H1 (cell line): ENCODE results near the gene GNAL. TPM values are rescaled to one million over a fixed set of nuclear protein-coding genes. Genes with fewer than 3 reads are reported as not detected.

Experiments used
- CTCF ChIA-PET: fragments of 300-600 bp; sonication (Branson Sonifier 250); formaldehyde crosslinking; loops from one replicate; lab custom pipeline; 2021; ENCODE audit not compliant: partially characterized antibody; lab: Charles Lee
- POLR2A ChIA-PET: fragments of 300-600 bp; sonication (Branson Sonifier 250); formaldehyde crosslinking; loops from one replicate; lab custom pipeline; 2021; ENCODE audit warnings: inconsistent platforms; ENCODE audit not compliant: partially characterized antibody; lab: Charles Lee
- DNase-seq, 2 experiments: peaks; one replicate each; pipeline versions ENCODE4 v3.0.0 to v3.0.0-alpha.2; 2010 to 2022; ENCODE audit warnings: low spot score in 2 of 2, low read depth in 1 of 2, mixed read lengths in 1 of 2
- FAIRE-seq: peaks from 2 replicates; lab custom pipeline; 2011; peaks lifted over from hg19 to GRCh38; lab: Jason Lieb, UNC
- H2AFZ ChIP-seq: 2 replicates; pipeline ENCODE4 v1.8.1; 2012; ENCODE audit warnings: low read length, inconsistent platforms
- H2AK5ac ChIP-seq: 2 replicates; pipeline ENCODE4 v1.6.1; 2013; ENCODE audit warnings: low read depth, low read length
- H2BK120ac ChIP-seq: replicated peaks from 2 replicates; pipeline ENCODE3; 2013; ENCODE audit warnings: low read depth, low read length, inconsistent platforms
- H2BK12ac ChIP-seq: 2 replicates; pipeline ENCODE4 v1.6.1; 2013; ENCODE audit warnings: low read depth, low read length
- H2BK15ac ChIP-seq: 2 replicates; pipeline ENCODE4 v1.6.1; 2013; ENCODE audit warnings: low read length
- H2BK20ac ChIP-seq: 2 replicates; pipeline ENCODE4 v1.6.1; 2013; ENCODE audit warnings: low read length
- H2BK5ac ChIP-seq: 2 replicates; pipeline ENCODE4 v1.6.1; 2013; ENCODE audit warnings: low read depth, low read length
- H3K14ac ChIP-seq: 2 replicates; pipeline ENCODE4 v1.6.1; 2013; ENCODE audit warnings: inconsistent platforms; ENCODE audit not compliant: insufficient read length
- H3K18ac ChIP-seq: 2 replicates; pipeline ENCODE4 v1.6.1; 2013; ENCODE audit warnings: low read length; ENCODE audit errors: extremely low read depth
- H3K23ac ChIP-seq: 2 replicates; pipeline ENCODE4 v1.6.1; 2013; ENCODE audit warnings: inconsistent platforms; ENCODE audit not compliant: insufficient read length
- H3K23me2 ChIP-seq: 2 replicates; pipeline ENCODE4 v1.6.1; 2013; ENCODE audit warnings: low read depth, low read length
- H3K27ac ChIP-seq: 2 replicates; pipeline ENCODE4 v1.6.1; 2011; ENCODE audit warnings: low read depth, low read length, inconsistent platforms
- H3K27me3 ChIP-seq, 4 experiments: replicated peaks in 1 of 4; 1 replicate in 1 of 4; 2 replicates in 3 of 4; pipeline versions ENCODE4 v1.6.1 to v1.8.1; 2011 to 2013; ENCODE audit warnings: low read length in 3 of 4, mild to moderate bottlenecking in 3 of 4, inconsistent platforms in 2 of 4, mixed read lengths in 2 of 4, moderate library complexity in 1 of 4; ENCODE audit not compliant: control insufficient read depth in 3 of 4, insufficient read depth in 3 of 4; ENCODE audit errors: extremely low read depth in 1 of 4
- H3K36me3 ChIP-seq, 4 experiments: 2 replicates each; pipeline versions ENCODE4 v1.6.1 to v1.8.1; 2011 to 2013; ENCODE audit warnings: mild to moderate bottlenecking in 4 of 4, low read length in 3 of 4, moderate library complexity in 2 of 4, control low read depth in 1 of 4, inconsistent platforms in 1 of 4; ENCODE audit not compliant: insufficient read depth in 4 of 4, control insufficient read depth in 2 of 4
- H3K4ac ChIP-seq: replicated peaks from 2 replicates; pipeline ENCODE3; 2013; ENCODE audit warnings: low read length, low read depth, mixed read lengths, inconsistent platforms; ENCODE audit not compliant: insufficient read length
- H3K4me1 ChIP-seq, 4 experiments: replicated peaks in 1 of 4; 1 replicate in 1 of 4; 2 replicates in 3 of 4; pipeline versions ENCODE4 v1.6.1 to v1.8.1; 2011 to 2013; ENCODE audit warnings: low read length in 3 of 4, inconsistent platforms in 2 of 4, mixed read lengths in 1 of 4; ENCODE audit not compliant: insufficient read depth in 4 of 4, control insufficient read depth in 3 of 4
- H3K4me2 ChIP-seq, 2 experiments: 2 replicates each; pipeline versions ENCODE4 v1.6.1 to v1.8.1; 2011 to 2013; ENCODE audit warnings: low read depth in 2 of 2, low read length in 2 of 2, control low read depth in 1 of 2, inconsistent platforms in 1 of 2, mild to moderate bottlenecking in 1 of 2; ENCODE audit not compliant: insufficient read depth in 1 of 2
- H3K4me3 ChIP-seq, 4 experiments: fragments of 200-600, 300-600 bp in 1 of 4; sonication (generic), shearing (Covaris generic), sonication (Bioruptor Twin) in 1 of 4; 2 replicates each; pipeline versions ENCODE4 v1.5.1 to v1.8.1; 2011 to 2016; ENCODE audit warnings: low read length in 4 of 4, low read depth in 3 of 4, control low read depth in 2 of 4, inconsistent platforms in 2 of 4, mild to moderate bottlenecking in 2 of 4, mixed read lengths in 1 of 4, moderate library complexity in 1 of 4; ENCODE audit not compliant: insufficient read depth in 2 of 4; ENCODE audit errors: extremely low read depth in 1 of 4
- H3K56ac ChIP-seq: replicated peaks from 2 replicates; pipeline ENCODE3; 2013; ENCODE audit warnings: low read depth, mild to moderate bottlenecking, mixed read lengths, low read length, inconsistent platforms; ENCODE audit not compliant: insufficient read length
- H3K79me1 ChIP-seq: 2 replicates; pipeline ENCODE4 v1.6.1; 2013; ENCODE audit warnings: low read depth, low read length, control low read depth
- H3K79me2 ChIP-seq, 2 experiments: 2 replicates each; pipeline versions ENCODE4 v1.6.1 to v1.8.1; 2012 to 2013; ENCODE audit warnings: low read length in 2 of 2, mild to moderate bottlenecking in 2 of 2, inconsistent platforms in 1 of 2; ENCODE audit not compliant: insufficient read depth in 2 of 2, control insufficient read depth in 1 of 2
- H3K9ac ChIP-seq, 4 experiments: replicated peaks in 1 of 4; 1 replicate in 1 of 4; 2 replicates in 3 of 4; pipeline versions ENCODE4 v1.6.1 to v1.8.1; 2011 to 2013; ENCODE audit warnings: low read depth in 3 of 4, low read length in 3 of 4, control low read depth in 2 of 4, mild to moderate bottlenecking in 2 of 4, moderate library complexity in 2 of 4, inconsistent platforms in 1 of 4; ENCODE audit errors: extremely low read depth in 1 of 4
- H3K9me3 ChIP-seq, 2 experiments: 2 replicates each; pipeline versions ENCODE4 v1.6.1 to v1.8.1; 2012 to 2013; ENCODE audit warnings: mild to moderate bottlenecking in 2 of 2, moderate library complexity in 2 of 2, control low read depth in 1 of 2, inconsistent platforms in 1 of 2, low read depth in 1 of 2, low read length in 1 of 2, mixed read lengths in 1 of 2; ENCODE audit not compliant: insufficient read depth in 2 of 2
- H4K20me1 ChIP-seq, 2 experiments: replicated peaks in 1 of 2; 2 replicates each; pipeline versions ENCODE3 to v1.8.1; 2011 to 2013; ENCODE audit warnings: inconsistent platforms in 2 of 2, low read length in 2 of 2, mild to moderate bottlenecking in 1 of 2; ENCODE audit not compliant: insufficient read depth in 2 of 2, control insufficient read depth in 1 of 2
- H4K5ac ChIP-seq: 2 replicates; pipeline ENCODE4 v1.6.1; 2013; ENCODE audit warnings: low read length, low read depth, mixed read lengths, inconsistent platforms; ENCODE audit not compliant: insufficient read length
- H4K8ac ChIP-seq: 2 replicates; pipeline ENCODE4 v1.8.0; 2013; ENCODE audit warnings: mild to moderate bottlenecking, moderate library complexity, low read length, inconsistent platforms; ENCODE audit not compliant: insufficient read depth; ENCODE audit errors: extremely low read depth
- H4K91ac ChIP-seq: replicated peaks from 2 replicates; pipeline ENCODE3; 2013; ENCODE audit warnings: low read length, mixed read lengths, inconsistent platforms; ENCODE audit not compliant: insufficient read length
- CHD2 ChIP-seq: IDR thresholded peaks from 2 replicates; pipeline ENCODE4 v1.6.1; 2012; ENCODE audit warnings: low read length, improper control_type of control experiment
- WGBS, 2 experiments: shearing (Covaris generic) in 1 of 2; methylation state at CpG; one replicate each; pipeline versions ENCODE4 v1.1.6 to v1.1.7; 2013 to 2015; ENCODE audit warnings: low lambda C conversion rate in 2 of 2, mixed read lengths in 2 of 2, inconsistent platforms in 1 of 2, low coverage in 1 of 2, missing lambda C conversion rate in 1 of 2; ENCODE audit not compliant: insufficient replicate concordance in 2 of 2, insufficient coverage in 1 of 2, insufficient read length in 1 of 2; ENCODE audit errors: extremely low coverage in 1 of 2, missing lambda C conversion rate in 1 of 2; 5-methylcytosine and 5-hydroxymethylcytosine counted together
- polyA plus RNA-seq, 7 experiments: library from polyadenylated mRNA; depleted of rRNA in 3 of 7; stranded (reverse) in 5 of 7; unstranded in 2 of 7; fragments of >200 nt in 5 of 7; fragments of 200-250 nt in 2 of 7; gene quantifications; 1 replicate in 5 of 7; 2 replicates in 1 of 7; 4 replicates in 1 of 7; pipeline versions ENCODE4 v1.2.1 to v1.2.3, GENCODE V29; 2011 to 2013; ENCODE audit warnings: missing spikeins in 2 of 7, mixed read lengths in 2 of 7
- total RNA-seq: library from RNA; stranded (reverse); fragmentation: NEBNext Ultra II Directional; extraction: Animal tissue kit (Norgen Biotek cat#: 25700); gene quantifications from 2 replicates; pipeline ENCODE4 v1.2.1, GENCODE V29; 2021

The GNAL gene
- total and polyA plus RNA-seq, 2 of the 8 experiments (the other 6 are each of a cell fraction or from before 2014, with no cell fraction given): 13.2 to 18.3 TPM

DNA sequence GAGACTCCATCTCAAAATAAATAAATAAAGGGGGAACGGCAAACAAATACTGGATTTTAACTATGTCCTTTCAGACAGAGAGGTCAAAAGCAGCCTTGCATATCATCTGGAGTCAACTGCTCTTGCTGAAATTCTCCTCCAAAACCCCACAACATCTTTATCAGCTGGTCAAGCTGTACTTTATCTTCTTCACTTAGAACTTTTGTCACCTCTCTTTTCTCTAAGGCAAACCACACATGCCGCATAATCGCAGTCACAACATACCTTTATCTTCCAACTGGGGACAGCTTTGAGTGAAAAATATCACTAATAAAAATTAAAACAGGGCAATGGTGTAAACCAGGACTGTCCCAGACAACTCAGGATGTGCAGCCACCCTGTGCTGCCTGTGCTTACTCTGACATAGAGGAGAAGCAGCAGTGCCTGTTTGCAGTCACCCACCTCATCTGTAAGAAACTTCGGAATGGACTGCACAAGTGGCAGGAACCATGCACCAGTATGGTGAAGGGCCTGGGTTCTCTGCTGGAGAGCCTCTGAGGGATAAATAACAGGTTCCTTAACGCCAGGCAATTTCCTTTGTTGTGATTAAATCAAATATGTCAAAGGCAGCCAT, 212.9 kb downstream of the GNAL start:
- no peak overlapping the region for H2BK120ac ChIP-seq
- no peak overlapping the region for H3K9ac ChIP-seq
- H3K4me1 ChIP-seq: peaks cover 3 to 18% (median 15%) of the 10 kb centered on the region in 4 experiments; a peak in 6 of 7 replicates
- no peak overlapping the region for H4K8ac ChIP-seq
- H3K23me2 ChIP-seq: no peaks in the 10 kb centered on the region; the same call in 1 of the 2 replicates
- H3K36me3 ChIP-seq: no peaks in the 10 kb centered on the region
- no peak overlapping the region for H3K27ac ChIP-seq
- DNase-seq (no peak), FAIRE-seq (no peak)
- H4K91ac ChIP-seq: peak overlapping the region; percentile 59
- no peak overlapping the region for H2BK20ac ChIP-seq
- no peaks in the 10 kb centered on the region for H3K79me1 ChIP-seq
- 91% methylated on average over 5 of the region's 5 CpGs; no CpG with 5 or more reads in 1 of the 2 experiments for WGBS, 2 experiments
- no peak overlapping the region for H3K56ac ChIP-seq
- H2AK5ac ChIP-seq: no peak overlapping the region
- ChIA-PET CTCF (interaction anchor here (0.9 to 1.5 kb wide), 3 partner anchors 10 to 95 kb away, joined by 3 to 6 read pairs (median 5); no protein-coding TSS in a partner anchor), POLR2A (interaction anchor here (0.6 to 1.4 kb wide), 3 partner anchors 21 to 74 kb away, joined by 3 read pairs; no protein-coding TSS in a partner anchor)
- no peak overlapping the region for H3K4ac ChIP-seq
- H4K20me1 ChIP-seq: no peaks in the 10 kb centered on the region
- no peak overlapping the region for H4K5ac ChIP-seq
- H3K79me2 ChIP-seq: no peaks in the 10 kb centered on the region
- H3K23ac ChIP-seq: no peak overlapping the region
- no peak overlapping the region for H3K4me2 ChIP-seq
- no peak overlapping the region for H2AFZ ChIP-seq
- H3K9me3 ChIP-seq: no peaks in the 10 kb centered on the region
- H3K18ac ChIP-seq: no peak overlapping the region
- H2BK5ac ChIP-seq: no peak overlapping the region
- TF ChIP-seq CHD2: no peak
- no peaks in the 10 kb centered on the region for H3K27me3 ChIP-seq
- H2BK12ac ChIP-seq: no peak overlapping the region
- H3K14ac ChIP-seq: no peak overlapping the region
- no peak overlapping the region for H3K4me3 ChIP-seq
- H2BK15ac ChIP-seq: no peak overlapping the region
